ENCODE measurements around the gene DUS3L.

Gene DUS3L

DNA sequence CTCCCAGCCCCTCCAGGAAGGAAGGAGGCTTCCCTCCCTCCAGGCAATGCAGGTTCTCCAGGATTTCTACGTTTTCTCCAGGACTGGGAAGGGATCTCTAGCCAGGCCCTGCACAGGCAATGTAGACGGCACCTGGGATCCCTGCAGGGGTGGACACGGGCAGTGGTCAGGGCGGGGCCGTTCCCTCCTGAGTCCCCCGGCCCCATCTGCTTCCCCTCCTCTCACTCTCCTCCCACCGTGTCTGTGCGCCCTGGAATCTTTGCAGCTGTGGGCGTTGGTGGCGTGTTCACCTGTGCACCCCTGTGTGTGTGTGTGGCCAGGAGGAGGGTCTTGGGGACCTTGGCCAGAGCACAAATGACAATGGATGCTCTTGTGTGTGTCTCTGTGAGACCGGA is 23.9 kb upstream of the DUS3L start (continued):
- TF ChIP-seq CREB5 (CRISPR knock-in tag; IDR thresholded peaks at IDR 0.05; ENCODE audit: low read depth) (no peak), ARNTL (CRISPR knock-in tag; IDR thresholded peaks at IDR 0.05; ENCODE audit: borderline replicate concordance, low read depth) (no peak), ZFP30 (CRISPR knock-in tag; IDR thresholded peaks at IDR 0.05) (no peak), PPARA (CRISPR knock-in tag; IDR thresholded peaks at IDR 0.05; ENCODE audit: borderline replicate concordance) (no peak)

GRCh38 chr19:5814123-5814851 is 23.3 kb upstream of the DUS3L start:
- TF ChIP-seq ZNF8 (CRISPR knock-in tag; IDR thresholded peaks at IDR 0.05) (no peak), ZFP3 (CRISPR knock-in tag; IDR thresholded peaks at IDR 0.05) (peak; percentile 98)
- 0 out of 3 replicates have a peak, but pooled peaks have one; percentile 15 for ATAC-seq

DNA sequence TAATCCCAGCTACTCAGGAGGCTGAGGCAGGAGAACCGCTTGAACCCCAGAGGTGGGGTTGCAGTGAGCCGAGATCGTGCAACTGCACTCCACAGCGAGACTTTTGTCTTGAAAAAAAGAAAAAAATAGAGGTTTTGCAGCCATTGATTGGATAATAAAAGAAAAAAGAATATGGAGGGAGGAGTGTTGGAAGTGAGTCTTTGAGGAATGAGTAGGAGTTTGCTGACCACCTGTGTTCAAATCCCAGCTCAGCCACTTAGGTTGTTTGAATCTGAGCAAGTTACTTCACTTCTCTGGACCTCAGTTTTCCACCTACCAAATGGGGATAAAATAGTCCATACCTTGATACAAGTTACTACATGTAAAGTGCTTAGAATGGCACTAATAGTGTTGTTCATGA is 20.2 kb upstream of the DUS3L start:
- ATAC-seq: no peak
- no peak for TF ChIP-seq ZNF8 (CRISPR knock-in tag; IDR thresholded peaks at IDR 0.05)
- no peak for TF ChIP-seq PATZ1 (CRISPR knock-in tag; IDR thresholded peaks at IDR 0.05; ENCODE audit: borderline replicate concordance)
- TF ChIP-seq ZFP3 (CRISPR knock-in tag; IDR thresholded peaks at IDR 0.05): peak; percentile 75

- no peak for ATAC-seq
- no peak for TF ChIP-seq RARB (CRISPR knock-in tag; IDR thresholded peaks at IDR 0.05)
- TF ChIP-seq ZFP3 (CRISPR knock-in tag; IDR thresholded peaks at IDR 0.05): no peak
- no peak for TF ChIP-seq CSDC2 (CRISPR knock-in tag; IDR thresholded peaks at IDR 0.05)
- no peak for TF ChIP-seq ZNF565 (CRISPR knock-in tag; conservative IDR thresholded peaks at IDR 0.05; ENCODE audit: low read depth)
- no peak for TF ChIP-seq CREB5 (CRISPR knock-in tag; IDR thresholded peaks at IDR 0.05; ENCODE audit: low read depth)
- no peak for TF ChIP-seq BACH2 (CRISPR knock-in tag; IDR thresholded peaks at IDR 0.05; ENCODE audit: borderline replicate concordance)
- TF ChIP-seq PPARA (CRISPR knock-in tag; IDR thresholded peaks at IDR 0.05; ENCODE audit: borderline replicate concordance): no peak
- no peak for TF ChIP-seq TSHZ2 (CRISPR knock-in tag; IDR thresholded peaks at IDR 0.05)
- no peak for TF ChIP-seq ISL1 (CRISPR knock-in tag; IDR thresholded peaks at IDR 0.05)
- TF ChIP-seq ESRRG (CRISPR knock-in tag; IDR thresholded peaks at IDR 0.05): no peak
- no peak for TF ChIP-seq TCF4 (CRISPR knock-in tag; IDR thresholded peaks at IDR 0.05; ENCODE audit: borderline replicate concordance)
- no peak for TF ChIP-seq ZC3H10 (CRISPR knock-in tag; IDR thresholded peaks at IDR 0.05)
- TF ChIP-seq, protein P1, sequence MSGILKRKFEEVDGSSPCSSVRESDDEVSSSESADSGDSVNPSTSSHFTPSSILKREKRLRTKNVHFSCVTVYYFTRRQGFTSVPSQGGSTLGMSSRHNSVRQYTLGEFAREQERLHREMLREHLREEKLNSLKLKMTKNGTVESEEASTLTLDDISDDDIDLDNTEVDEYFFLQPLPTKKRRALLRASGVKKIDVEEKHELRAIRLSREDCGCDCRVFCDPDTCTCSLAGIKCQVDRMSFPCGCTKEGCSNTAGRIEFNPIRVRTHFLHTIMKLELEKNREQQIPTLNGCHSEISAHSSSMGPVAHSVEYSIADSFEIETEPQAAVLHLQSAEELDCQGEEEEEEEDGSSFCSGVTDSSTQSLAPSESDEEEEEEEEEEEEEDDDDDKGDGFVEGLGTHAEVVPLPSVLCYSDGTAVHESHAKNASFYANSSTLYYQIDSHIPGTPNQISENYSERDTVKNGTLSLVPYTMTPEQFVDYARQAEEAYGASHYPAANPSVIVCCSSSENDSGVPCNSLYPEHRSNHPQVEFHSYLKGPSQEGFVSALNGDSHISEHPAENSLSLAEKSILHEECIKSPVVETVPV (CRISPR knock-in tag; IDR thresholded peaks at IDR 0.05): no peak
- no peak for TF ChIP-seq POU6F1 (CRISPR knock-in tag; IDR thresholded peaks at IDR 0.05; ENCODE audit: borderline replicate concordance, low read depth)
Measured at GRCh38 chr19:5809469-5809868, 18.5 kb upstream of the DUS3L start.
